NCI-H146 (cell line): ENCODE data around the gene THUMPD3.

ENCODE experiments used
- DNase-seq: peaks from one replicate; lab custom pipeline; 2025; lab: John Stamatoyannopoulos, UW

THUMPD3 gene, protein sequence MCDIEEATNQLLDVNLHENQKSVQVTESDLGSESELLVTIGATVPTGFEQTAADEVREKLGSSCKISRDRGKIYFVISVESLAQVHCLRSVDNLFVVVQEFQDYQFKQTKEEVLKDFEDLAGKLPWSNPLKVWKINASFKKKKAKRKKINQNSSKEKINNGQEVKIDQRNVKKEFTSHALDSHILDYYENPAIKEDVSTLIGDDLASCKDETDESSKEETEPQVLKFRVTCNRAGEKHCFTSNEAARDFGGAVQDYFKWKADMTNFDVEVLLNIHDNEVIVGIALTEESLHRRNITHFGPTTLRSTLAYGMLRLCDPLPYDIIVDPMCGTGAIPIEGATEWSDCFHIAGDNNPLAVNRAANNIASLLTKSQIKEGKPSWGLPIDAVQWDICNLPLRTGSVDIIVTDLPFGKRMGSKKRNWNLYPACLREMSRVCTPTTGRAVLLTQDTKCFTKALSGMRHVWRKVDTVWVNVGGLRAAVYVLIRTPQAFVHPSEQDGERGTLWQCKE

DNA sequence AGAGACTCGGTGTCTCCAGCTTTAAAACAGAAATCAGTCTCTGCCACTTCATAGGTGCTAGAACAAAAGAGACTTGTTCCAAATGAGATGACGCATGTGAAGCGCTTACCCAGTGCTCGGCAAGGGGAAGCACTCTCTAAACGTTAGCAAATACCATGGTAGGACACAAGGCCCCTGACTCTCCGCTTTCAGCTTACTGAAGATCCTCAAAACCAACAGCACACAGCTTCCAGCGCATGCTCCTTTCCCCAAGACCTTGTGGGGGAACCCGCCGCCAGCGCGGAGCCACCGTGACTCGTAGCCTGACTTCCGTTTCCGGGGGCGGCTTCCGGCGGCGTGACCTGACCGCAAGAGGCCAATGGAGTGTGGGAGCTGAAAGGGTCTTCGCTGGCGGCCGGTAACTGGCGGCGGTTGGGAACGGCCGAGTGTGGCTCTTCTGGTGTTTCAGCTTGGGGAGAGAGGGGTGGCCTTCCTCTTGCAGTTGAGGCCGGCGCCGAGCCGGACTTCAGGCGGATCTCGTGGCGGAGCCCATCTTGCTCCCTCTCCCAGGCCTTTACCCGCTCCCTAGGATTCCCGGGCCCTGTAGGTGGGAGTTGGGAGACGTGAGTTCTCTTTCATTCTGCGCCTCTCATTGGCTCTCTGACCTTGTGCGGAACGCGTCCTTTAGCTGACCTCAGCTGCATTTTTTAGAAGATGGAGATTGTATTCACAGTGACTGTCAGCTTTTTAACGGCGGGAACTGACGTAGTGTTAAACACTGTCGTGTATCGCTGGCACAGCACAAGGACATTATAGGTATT is at the start of gene THUMPD3:
Gene THUMPD3, plus strand, starts transcription at position 324 of the 800 bp plus-strand sequence. CDS start 2,015 bp downstream, outside the sequence.
- peak; percentile 87 for DNase-seq

DNA sequence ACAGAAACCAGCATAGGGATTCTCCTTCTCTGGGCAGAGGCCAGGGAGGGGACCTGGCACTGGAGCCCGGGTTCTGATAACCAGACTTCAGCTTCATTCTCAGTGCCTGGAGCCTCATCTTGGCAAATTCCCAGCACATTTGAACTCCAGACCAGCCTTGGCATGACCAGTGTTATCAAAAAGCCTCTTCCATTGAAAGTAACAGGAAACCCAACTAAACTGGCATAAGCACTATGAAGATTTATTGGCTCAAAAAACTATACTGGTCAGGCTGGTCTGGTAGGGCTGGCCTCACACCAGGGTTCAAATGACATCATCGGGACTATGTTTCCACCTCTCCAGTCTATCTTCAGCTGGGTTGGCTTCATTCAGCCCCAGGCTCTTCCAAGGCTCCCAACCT is 48.1 kb upstream of the THUMPD3 start:
- no peak for DNase-seq

DNA sequence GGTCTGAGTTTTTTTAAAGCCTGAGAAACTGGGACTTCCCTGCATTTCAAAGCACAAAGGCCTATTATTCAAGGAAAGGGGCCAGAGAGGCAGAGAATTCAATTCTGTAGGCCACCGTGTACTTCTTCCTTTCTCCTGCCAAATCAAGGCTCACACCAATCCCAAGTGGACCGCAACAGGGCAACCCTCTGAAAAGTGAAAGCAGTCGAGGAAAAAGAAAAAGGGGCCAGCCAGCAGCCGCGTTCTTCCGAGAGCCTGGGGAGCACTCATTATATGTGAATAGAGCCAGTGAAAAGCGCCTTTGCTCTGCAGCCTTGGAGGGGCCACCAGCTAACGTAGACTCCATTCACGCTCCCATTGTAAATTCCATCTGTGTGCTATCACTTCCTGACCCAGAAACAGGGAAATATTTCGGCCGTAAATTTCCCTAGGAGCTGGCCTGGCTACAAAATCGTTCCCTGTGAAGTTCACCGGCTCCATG is 45.9 kb upstream of the THUMPD3 start:
- DNase-seq: no peak

DNA sequence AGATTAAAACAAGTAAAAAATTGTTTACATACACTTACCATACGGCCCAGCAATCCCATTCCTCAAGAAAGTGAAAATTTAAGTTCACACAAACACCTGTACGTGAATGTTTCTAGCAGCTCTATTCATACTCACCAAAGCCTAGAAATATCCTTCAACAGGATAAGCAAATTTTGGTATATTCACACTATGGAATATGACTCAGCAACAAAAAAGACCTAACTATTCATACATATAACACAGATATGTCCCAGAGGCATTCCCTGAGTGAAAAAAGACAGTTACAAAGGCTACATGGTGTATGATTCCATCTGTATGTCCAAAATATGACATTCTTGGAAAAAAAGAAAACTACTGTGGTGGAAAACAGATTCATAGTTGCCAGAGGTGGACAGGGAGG is 40.1 kb upstream of the THUMPD3 start:
- no peak for DNase-seq

DNA sequence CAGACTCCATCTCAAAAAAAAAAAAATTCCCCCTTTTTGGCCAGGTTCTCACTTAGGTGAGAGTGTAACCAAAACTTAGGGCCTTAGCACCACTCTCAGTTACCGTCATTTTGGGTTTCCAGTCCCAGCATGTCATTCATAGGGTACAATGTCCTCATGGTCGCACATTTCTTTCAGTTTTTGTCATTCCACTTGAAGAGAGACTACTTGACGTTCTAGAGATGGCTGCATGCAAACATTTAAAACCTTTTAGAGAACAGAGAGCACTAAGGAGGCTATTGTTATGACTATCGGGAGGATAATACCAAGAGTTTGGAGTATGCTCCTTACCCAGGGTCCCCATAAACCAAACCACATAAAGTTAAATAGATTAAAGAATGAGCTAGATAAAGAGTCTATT is 37.9 kb upstream of the THUMPD3 start:
- no peak for DNase-seq

DNA sequence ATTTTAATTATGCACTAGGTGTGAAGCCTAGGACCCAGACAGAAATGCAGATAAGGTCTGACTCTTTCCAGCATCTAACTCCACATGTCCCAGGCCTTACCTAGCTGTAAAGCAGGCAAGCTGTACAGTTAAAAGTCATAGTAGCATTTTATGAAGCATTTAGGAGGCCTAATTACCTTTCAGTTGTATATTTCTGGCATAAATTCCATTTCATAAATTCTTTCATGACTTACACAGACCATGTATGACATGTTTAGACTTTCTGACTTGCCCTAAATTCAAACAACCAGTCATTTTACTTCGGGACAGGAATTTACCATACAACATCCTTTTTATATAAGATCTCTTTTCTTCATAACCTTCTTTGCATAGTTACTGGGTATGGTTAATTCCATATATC is 35.3 kb upstream of the THUMPD3 start:
- DNase-seq: no peak

DNA sequence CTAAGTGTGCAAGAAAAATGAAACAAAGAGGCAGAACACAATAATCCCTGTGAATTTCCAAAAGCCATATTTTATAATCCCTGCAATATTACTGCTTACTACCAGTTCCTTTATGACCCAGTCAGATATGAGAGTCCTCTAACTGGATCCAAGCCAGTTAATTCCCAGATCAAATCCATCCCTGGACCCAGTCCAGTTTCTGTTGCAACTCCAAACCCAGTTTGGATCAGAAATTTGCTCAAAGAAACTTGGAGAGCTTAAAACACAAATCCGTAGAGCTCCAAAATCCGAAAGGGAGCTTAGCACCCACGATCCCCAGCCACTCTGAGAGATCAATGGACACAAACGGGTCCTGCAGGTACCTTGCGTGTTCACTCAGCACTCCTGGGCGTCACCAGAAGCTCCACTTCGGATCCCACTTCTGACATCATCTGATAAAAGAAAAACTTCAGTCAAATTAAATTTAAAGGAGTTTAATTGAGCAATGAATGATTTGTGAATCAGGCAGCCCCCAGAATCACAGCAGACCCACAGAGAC is 32.6 kb upstream of the THUMPD3 start:
- DNase-seq: no peak

DNA sequence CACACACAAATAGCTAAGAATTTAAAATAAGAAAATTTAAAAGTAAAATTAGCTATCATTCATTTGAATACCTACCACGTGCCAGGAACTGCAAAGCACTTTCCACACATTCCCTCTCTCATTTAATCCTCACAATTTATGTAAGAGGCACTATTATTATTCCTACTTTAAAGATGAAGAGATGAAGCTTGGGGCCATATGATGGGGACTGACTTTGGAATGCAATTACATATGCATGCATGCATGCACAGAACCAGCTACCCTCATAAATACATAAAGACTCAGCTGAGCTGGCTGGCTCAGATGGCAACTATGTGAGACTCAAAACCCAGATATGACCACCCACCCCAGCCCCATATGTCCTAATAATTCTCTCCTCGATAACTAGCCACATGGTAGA is 31.7 kb upstream of the THUMPD3 start:
- no peak for DNase-seq

DNA sequence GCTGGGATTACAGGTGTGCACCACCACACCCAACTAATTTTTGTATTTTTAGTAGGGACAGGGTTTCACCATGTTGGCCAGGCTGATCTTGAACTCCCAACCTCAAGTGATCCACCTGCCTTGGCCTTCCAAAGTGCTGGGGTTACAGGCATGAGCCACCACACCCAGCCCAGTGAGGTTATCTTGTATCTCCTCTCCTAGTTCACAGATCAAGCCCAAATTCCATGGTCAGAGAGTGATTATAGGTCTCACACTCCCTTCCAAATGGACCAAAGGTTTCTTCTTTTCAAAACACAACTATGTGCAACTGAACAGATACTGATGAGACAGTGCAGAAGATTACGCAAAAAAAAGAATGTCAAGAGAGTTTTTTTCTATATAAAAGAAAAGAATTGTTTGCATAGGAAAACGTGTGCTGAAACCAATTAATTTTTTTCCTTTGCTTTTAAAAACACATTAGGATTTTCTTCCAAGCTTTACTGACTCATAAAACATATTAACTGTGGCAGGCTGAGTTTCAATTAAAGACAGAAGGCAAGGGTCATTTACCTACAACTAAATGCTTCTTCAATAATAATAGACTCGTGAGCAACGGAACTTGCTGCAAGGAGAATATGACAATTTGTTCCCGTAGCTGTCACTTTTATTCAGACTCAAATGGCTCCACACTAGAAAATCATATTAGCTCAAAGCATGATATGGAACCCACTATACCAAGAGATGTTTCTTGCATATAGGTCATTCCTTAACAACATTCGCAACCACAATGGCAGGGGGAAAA is 30.4 kb upstream of the THUMPD3 start:
- DNase-seq: no peak

DNA sequence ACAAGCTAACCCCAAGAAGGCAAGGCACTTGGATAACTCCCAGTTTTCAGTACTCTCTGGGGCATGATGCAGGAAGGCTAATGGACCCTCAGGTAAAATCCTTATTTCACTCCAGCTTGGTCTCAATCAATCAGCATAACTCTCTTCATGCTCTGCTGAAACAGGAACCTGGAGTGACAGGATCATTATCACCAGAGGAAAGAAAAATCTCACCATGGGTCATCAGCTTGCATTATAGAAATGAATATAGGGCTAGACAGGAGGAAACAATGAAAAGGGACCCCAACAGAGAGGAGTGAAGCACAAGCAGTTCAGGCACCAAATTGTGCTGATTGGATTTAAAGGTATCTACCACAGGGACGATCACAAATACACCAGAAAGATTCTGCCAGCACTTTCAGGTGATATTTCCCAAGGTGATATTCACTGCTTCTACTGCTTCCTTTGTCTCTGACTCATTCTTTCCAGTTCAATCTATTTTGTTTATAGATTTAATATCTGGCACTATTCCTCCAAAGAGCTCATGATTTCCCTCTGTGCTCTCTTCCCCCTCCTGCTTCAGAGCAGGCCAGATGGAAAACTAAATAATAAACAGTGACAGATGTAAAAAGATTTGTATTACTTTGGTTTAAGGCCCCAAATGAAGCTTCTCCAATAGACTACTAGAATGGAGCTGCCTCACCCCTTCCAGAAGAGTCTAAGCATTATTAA is 22.9 kb upstream of the THUMPD3 start:
- DNase-seq: peak; percentile 12

DNA sequence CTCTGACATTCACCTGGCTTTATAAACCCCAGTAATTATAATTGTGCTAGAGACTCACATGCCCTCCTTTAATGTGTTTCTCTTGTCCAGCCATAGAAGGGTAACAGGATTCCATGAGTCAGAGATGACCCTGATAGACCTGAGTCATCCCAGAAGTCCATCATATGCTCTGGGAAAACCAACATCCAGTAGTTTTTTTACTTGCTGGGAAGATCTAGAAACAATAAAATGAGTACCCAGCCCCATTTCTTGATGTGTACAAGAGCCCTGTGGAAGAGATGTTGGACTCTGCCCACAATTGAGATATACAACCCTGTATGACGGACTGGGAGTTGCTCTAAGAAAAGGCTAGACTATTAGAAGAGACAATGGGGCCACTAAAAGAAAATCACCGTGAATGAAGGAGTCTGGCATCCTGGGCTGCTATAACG is 22.4 kb upstream of the THUMPD3 start:
- DNase-seq: no peak

DNA sequence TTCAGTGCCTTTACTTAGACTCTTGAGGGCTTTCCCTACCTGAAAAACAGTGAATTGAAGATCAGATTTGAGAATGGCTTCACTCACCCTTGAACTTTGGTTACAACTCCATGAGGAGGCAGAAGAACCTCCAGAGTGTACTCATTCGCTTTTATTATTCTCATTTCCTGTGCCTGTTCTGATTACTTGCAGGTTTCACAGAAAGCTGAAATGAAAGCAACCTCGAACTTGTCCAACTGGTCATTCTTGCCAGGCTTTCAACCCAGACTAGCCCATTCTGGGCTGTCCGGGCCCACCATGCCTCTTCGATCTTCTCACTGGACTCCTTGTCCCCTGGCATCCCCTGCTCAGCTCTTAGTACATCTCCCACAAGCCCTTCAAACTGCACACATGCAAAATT is 20.2 kb upstream of the THUMPD3 start:
- no peak for DNase-seq

DNA sequence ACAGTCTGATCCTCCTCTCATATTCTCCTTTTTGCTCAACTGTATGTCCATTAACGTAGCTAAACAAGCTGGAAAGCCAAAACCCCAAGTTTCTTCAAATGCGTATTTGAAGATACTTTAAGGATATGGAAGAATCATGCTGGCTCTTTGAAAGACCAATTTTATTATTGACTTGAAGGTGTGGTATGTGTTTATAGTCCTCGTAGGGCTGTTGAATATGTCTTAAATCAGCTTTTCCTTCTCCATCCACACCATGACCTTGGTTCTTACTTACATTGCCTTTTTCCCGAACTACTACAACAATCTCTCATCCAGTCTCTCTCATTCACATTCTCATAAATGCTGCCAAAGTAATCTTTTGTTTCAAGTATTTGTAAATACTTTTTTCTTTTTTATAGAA is 19.7 kb upstream of the THUMPD3 start:
- no peak for DNase-seq

DNA sequence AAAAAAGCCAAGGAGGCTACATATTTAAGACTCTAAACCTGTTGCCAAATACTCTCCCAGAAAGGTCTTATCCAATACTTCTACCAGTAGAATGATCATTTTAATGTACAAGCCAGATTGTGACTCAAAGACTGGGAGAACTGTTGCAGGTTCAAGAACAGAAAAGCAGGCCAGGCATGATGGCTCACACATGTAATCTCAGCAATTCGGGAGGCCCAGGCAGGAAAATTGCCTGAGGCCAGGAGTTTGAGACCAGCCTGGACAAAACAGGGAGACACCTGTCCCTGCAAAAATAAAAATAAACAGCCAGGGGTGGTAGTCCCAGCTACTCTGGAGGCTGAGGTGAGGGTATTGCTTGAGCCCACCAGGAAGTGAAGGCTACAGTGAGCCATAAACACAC is 17.8 kb upstream of the THUMPD3 start:
- no peak for DNase-seq

DNA sequence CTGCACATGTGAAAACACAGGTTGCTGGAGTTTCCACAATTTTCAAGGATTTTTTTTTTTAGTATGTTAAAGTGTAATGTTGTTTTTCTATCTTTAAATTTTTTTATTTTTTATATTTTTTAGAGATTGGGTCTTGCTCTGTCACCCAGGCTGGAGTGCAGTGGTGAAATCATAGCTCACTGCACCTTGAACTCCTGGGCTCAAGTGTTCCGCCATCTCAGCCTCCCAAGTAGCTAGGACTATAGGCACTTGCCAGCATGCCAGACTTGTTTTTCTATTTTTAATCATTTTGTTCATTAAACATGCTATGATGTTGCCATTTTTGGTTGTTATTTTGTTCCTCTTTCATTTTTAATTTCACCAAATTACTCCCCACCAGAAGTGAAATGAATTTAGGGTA is 16.7 kb upstream of the THUMPD3 start:
- DNase-seq: no peak

DNA sequence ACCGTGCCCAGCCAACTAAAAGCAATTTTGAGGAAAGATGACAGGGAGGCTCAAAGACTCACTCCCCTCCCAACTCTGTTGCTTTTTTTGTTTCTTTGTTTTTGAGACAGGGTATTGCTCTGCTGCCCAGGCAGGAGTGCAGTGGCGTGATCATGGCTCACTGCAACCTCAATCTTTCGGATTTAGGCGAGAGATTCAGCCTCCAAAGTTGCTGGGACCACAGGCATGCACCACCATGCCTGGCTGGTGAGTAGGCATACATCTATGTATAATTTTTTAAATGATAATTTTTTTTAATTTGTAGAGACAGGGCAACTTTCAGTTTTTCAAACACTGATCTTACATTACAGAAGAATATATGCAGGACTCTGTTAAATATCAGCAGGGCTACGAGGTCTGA is 15.8 kb upstream of the THUMPD3 start:
- DNase-seq: no peak

DNA sequence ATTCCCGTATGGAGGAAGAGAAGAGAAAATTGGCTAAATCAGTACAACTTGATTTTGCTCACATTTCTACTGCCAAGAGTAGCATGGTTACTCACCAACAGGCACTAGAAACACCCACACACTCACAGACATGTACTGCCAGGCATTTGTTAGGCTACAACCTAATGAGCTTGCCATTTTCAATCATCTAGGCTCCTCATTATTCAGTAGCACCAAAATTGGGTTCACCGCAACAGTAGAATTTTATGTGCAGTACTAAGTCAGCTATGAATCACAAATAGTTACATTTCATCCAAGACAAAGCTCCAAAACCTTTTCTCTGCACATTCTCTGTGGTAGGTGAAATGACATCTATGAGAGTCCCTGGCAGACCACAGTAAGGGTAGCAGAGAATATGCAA is 15.0 kb upstream of the THUMPD3 start:
- no peak for DNase-seq

DNA sequence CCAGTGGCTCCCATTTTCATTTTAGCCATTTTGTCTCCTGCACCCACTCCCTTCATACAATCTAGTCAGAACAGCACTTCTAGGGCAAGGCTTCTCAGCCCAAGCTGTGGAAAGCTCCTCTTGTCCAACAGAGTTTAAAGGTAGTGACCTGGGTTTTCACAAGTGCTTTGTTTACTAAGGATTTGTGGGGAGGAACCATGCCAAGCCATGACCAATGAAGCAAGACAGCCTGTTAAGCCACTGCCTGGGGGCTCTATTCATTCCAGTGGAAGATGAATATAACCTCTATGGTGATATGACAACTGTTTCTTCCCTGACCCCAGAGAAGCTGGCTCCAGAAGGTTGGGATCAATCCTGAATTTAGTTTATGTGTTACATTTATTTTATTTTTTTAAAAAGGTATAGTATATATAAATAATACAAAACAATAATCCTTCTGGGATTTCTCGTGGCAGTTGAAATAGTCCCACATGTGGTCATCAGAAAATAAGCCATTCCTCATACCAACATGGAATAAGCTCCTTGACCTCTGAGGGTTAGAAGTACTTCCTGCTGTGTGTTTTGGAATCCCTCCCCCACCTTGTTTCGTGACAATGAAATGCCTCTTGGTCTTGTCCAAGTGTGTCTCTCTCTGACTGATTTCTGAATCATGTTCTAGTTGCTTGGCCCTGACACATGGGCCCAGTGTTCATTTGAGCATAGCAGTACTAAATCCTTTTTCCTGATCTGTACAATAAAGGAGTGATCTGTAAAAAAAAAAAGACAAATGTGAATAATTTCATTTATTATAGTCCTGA is 13.3 kb upstream of the THUMPD3 start:
- DNase-seq: peak; percentile 2

DNA sequence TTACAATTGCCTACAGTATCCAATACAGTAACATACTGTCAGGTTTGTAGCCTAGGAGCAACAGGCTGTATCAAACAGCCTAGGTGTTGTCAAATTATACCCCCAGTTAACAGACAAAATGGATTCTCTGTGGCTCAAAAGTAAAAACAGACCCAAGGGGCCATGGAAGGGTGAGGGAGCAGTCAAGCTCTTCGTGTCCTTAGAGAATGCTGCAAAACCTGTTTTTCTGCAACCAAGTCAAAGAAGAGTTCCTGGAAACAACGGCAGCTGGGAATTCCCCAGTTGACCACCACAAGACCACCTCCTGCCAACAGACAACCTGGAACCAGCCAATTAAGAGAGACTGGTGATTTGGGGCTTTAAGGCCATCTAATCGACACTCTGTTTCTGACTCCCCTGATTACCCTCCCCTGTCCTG is 11.1 kb upstream of the THUMPD3 start:
- DNase-seq: no peak
